Choroid plexus epithelial cell (primary cell): Measurements from ENCODE around the gene BRICD5.

Experiments used
- DNase-seq: peaks from one replicate; pipeline ENCODE4 v3.0.0-alpha.2; 2010; ENCODE audit warnings: low read depth
- H3K4me3 ChIP-seq: 2 replicates; pipeline ENCODE4 v1.5.1; 2011; ENCODE audit warnings: low read depth, mild to moderate bottlenecking, control low read depth, low read length, moderate library complexity
- CTCF ChIP-seq: conservative IDR thresholded peaks from 2 replicates; pipeline ENCODE4 v1.5.1; 2011; ENCODE audit warnings: low read depth, mild to moderate bottlenecking, control low read depth, inconsistent platforms, low read length, moderate library complexity

Gene BRICD5

GRCh38 chr16:2226918-2227317 is 16.3 kb upstream of the BRICD5 start:
- no peak for TF ChIP-seq CTCF
- DNase-seq: no peak
- H3K4me3 ChIP-seq: no peak overlapping the region

- H3K4me3 ChIP-seq: no peak overlapping the region
- no peak for DNase-seq
- no peak for TF ChIP-seq CTCF
These were observed 15.7 kb upstream of the BRICD5 start for GRCh38 chr16:2226245-2226793.

- DNase-seq: peak; percentile 71
- H3K4me3 ChIP-seq: peak overlapping the region; percentile 86
- peak; percentile 55 for TF ChIP-seq CTCF
These were observed 13.4 kb upstream of the BRICD5 start for GRCh38 chr16:2223942-2224486.

GRCh38 chr16:2223221-2223941 is 12.7 kb upstream of the BRICD5 start, which contains the start of gene E4F1:
Gene E4F1, plus strand, starts transcription at chr16:2223591. Its CDS starts 23 bp downstream, at chr16:2223614.
- peak within 1 kb of the TSS; percentile 86 for H3K4me3 ChIP-seq
- peak; percentile 100 for DNase-seq
- no peak for TF ChIP-seq CTCF

GRCh38 chr16:2216330-2216729 is 5.7 kb upstream of the BRICD5 start:
- no peak overlapping the region for H3K4me3 ChIP-seq
- no peak for TF ChIP-seq CTCF
- DNase-seq: no peak

GRCh38 chr16:2214719-2214968 is 4.0 kb upstream of the BRICD5 start, which contains the start of gene PGP:
Gene PGP, minus strand, starts transcription at chr16:2214840. Its CDS starts 63 bp downstream, at chr16:2214777.
- DNase-seq: no peak
- H3K4me3 ChIP-seq: peak within 1 kb of the TSS; percentile 82
- TF ChIP-seq CTCF: no peak
